GM12874 (cell line): ENCODE results near the gene TMEM59L.

Experiments used
- TF ChIP-seq, protein P1 (sequence below): IDR thresholded peaks from 2 replicates; pipeline ENCODE4 v1.5.1; 2011; ENCODE audit warnings: low read depth, mild to moderate bottlenecking, control low read depth, low read length, moderate library complexity; ENCODE audit not compliant: insufficient read depth

The TMEM59L gene

DNA sequence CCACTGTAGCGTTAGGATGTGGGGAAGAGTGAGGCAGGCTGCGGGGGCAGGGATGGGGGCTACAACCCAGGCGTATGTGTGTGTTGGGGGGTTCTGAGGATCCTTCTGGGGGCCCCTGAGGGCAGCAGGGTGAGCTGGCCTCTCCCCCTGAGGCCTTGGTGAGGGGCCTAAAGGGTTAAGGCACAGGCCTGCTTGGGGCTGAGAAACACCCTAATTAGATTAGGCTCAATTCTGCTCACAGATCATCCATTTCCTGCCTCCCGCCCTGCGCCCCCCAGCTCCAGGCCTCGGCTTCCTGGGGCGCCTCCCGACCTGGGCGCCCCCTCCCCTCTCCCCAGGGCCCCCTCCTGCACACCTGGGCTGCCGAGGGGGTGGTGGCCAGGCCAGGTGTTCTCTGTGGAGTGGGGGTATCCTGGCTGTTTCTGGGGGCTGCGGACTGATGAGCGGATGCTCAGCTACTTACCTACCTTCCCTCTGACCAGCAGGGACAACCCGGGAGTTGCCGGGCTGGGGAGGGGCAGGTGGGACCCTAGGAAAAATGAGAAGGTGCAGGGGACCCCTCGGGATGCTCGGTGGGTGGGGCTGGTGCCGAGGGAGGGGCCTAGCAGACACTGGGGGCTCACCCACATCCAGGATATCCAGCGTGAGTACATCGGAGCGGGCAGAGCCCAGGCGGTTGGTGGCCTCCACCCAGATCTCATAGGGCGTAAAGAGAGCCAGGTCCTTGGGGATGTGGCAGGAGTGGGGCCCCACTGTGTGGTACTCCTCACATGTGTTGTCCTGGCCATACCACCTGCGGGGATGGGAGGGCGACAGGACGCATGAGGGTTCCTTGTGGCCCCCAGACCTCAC is 14.6 kb upstream of the TMEM59L start:
- TF ChIP-seq, protein P1, sequence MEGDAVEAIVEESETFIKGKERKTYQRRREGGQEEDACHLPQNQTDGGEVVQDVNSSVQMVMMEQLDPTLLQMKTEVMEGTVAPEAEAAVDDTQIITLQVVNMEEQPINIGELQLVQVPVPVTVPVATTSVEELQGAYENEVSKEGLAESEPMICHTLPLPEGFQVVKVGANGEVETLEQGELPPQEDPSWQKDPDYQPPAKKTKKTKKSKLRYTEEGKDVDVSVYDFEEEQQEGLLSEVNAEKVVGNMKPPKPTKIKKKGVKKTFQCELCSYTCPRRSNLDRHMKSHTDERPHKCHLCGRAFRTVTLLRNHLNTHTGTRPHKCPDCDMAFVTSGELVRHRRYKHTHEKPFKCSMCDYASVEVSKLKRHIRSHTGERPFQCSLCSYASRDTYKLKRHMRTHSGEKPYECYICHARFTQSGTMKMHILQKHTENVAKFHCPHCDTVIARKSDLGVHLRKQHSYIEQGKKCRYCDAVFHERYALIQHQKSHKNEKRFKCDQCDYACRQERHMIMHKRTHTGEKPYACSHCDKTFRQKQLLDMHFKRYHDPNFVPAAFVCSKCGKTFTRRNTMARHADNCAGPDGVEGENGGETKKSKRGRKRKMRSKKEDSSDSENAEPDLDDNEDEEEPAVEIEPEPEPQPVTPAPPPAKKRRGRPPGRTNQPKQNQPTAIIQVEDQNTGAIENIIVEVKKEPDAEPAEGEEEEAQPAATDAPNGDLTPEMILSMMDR, result no peak

DNA sequence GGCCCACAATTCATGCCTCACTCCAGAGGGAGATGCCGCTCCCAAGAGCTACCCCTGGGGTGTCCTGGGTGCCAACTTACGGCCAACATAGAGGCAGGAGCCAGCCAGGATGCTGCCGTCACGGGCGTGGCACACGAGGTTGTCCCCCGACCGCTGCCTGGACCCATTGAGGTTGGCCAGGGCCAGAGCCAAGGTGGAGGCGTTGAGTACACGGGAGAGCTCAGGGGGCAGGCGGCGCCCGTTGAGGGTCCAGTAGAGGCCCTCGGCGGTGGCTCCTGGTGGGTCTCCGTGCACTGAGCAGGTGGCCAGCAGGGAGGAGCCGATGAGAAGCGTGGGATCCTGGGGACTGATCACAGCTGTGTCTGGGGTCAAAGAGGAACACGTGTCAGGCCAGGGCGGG is 13.2 kb upstream of the TMEM59L start:
- TF ChIP-seq, protein P1, result no peak

DNA sequence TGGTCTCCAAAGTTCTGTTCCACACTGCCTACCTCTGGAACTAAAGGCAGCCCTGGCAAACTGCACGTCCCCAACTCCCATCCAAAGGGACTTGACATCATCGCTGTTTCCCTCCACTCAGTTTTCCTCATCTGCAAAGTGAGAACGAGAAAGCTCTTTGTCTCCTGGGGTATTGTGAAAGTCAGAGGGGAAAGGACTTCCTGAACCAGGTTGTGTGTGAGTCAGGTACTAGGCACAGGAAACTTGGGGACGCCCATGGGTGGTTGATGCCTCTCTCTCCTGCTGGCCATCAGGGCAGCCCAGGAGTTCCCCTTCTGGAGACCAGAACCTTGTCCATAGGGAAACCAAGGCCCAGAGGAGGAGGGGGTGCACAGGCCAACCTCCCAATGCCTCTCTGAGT is 10.8 kb upstream of the TMEM59L start:
- TF ChIP-seq, protein P1, result no peak

DNA sequence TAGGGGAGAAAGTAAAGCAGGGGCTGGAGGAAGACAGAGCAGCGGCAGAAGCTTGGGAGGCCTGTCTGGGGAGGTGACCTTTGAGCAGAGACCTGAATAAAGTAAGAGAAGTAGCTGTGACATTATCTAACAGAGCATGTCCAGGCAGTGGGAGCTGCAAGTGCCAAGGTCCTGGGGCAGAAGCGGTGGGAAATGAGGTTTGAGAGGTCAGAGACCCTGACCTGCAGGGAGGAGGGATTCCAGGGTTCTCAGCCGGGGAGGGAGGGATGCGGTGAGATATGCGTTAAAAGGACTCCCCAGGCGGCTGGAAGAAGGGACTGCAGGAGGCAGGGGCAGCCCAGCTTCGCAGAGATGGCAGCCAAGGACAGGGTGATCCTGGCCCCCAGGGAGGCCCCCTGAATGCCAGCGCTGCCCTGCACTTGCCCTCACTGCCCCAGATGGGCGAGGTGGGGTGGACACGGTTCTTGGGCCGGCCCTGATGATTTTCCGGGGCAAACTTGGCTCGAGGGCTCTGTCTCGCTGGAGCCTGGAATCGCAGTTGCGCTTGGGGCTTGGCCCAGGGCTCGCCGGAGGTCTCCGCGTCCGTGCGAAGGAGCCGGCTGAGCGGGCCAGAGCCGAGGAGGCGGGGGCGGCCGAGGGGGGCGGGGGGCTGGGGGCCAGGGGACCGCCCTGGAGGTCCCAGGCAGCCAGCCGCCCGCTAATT is 9.3 kb upstream of the TMEM59L start:
- TF ChIP-seq, protein P1, result peak; percentile 27; the same call in 1 of the 2 replicates

DNA sequence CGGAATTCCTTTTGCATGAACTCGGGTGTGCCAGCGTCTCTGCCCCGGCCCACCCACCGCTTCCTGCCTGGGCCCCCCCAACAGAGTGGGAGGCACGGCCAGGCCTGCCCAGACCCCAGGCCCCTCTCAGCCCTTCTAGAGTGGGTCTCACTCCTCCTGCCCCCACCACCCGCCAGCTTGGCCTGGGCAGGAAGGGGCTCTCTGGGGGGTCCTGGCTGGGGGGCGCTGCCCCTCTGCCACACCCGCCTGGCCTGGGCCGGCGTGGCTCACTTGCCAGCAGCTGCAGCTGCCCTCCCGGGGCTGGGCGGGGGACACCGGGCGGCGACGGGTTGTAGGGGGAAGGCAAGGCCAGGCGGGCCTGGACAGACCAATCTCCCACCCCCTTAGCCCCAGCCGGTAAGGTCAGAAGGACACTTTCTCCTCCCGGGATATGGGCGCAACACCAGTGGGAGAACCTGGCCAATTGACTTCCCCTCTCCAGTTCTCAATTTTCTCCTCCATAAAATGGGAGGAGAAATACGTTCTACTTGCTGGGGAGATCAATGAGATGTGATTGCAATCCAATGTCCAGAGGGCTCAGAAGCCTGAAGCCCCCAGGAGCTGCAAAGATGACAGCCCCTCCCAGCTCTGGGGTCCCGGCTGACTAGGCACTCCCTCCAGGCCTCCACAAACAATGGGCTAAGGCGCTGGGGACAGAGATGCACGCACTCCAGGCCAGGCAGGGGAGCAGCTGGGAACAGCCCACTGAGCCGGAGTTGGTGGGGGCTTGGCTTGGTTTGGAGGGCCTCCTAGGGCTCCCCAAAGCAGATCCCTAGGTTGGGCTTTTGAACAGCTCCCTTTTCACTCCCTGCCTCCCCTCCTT is 8.5 kb upstream of the TMEM59L start:
- TF ChIP-seq, protein P1, result no peak

DNA sequence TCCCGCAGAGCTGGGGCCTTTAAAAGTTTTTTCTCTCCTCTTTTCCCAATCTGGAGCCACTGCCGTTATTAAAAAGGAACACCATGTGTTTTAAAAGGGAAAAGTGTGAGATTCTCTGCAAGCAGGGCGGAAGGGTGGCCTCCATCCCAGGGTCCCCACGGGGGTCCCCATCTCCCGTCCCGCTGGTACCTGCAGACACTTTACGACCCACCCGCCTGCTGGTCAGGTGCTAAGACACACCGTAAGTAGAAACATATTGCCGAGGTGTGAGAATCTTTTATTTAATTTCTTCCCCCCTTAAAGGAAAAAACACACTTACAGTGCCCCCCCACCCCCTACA is 7.9 kb upstream of the TMEM59L start:
- TF ChIP-seq, protein P1, result no peak

DNA sequence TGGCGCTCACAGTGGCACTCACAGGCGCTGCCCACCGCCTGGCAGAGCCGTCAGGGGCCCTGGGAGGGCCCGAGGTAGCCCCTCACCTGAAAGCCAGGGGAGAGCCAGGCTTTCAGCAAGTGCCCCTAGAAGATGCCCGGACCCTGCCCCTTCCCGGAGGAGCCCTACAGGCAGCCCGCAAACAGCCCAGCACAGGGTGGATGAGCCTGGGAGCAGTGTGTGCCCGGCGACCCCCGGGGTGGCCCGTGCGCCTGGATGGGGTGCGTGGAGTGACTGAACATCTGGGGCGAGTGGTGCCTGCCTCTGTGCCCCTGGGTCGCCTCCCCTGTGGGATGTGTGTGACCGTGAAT is 7.5 kb upstream of the TMEM59L start:
- TF ChIP-seq, protein P1, result no peak
